Measurements from ENCODE around the gene GSTM4.
"Not testable (repeated sequence)": the region's sequence is repeated elsewhere in the genome, so short reads cannot be mapped to it uniquely, and the experiment has no call there.

DNA sequence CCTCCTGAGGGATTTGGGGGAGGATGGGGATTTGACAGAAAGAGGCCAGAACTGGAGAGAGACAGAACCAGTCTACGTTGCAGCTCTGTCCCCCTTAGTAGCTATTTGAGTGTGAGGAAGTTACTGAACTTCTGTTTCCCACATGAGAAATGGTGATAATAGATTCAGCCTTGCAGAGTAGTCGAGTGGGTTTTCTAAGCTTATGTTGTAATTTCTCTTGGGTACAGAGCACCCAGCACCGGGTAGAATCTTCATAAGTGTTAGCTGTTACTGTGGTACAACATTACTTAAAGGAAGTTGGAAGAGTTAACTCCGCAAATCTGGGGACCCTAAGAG, 4.8 kb downstream of the GSTM4 start:
- TF ChIP-seq CTCF (conservative IDR thresholded peaks at IDR 0.05; ENCODE audit: low read depth, low read length); POLR2A (IDR thresholded peaks at IDR 0.05; ENCODE audit: low read depth, low read length); CEBPB (IDR thresholded peaks at IDR 0.05; ENCODE audit: low read depth, low read length); MAFK (IDR thresholded peaks at IDR 0.05; ENCODE audit: low read depth, low read length); MXI1 (IDR thresholded peaks at IDR 0.05; ENCODE audit: borderline replicate concordance, low read depth, low read length); SMC3 (IDR thresholded peaks at IDR 0.05; ENCODE audit: low read depth, low read length); RFX5 (IDR thresholded peaks at IDR 0.05; ENCODE audit: low read depth, low read length); USF2 (IDR thresholded peaks at IDR 0.05; ENCODE audit: low read depth, low read length); BHLHE40 (IDR thresholded peaks at IDR 0.05; ENCODE audit: low read depth, low read length): not testable (repeated sequence)
